ENCODE measurements around the gene XPOT. TPM values are rescaled to one million over a fixed set of nuclear protein-coding genes. Genes with fewer than 3 reads are reported as not detected.

The XPOT gene
- total RNA-seq, 3 donors from 2014 or later, result 41.0 to 71.0 (median 52.7) TPM

GRCh38 chr12:64461634-64462414, 57.6 kb downstream of the XPOT start:
- Histone ChIP-seq H3K4me3 (no peak overlapping the region), H3K9me3 (no peaks in the 10 kb centered on the region), H3K4me1 (peaks cover 0 to 6% of the 10 kb centered on the region in 2 donors), H3K36me3 (no peaks in the 10 kb centered on the region), H3K27ac (no peak overlapping the region), H3K27me3 (no peaks in the 10 kb centered on the region)
- no peak for TF ChIP-seq POLR2A (IDR thresholded peaks at IDR 0.05)
- TF ChIP-seq, protein P1, sequence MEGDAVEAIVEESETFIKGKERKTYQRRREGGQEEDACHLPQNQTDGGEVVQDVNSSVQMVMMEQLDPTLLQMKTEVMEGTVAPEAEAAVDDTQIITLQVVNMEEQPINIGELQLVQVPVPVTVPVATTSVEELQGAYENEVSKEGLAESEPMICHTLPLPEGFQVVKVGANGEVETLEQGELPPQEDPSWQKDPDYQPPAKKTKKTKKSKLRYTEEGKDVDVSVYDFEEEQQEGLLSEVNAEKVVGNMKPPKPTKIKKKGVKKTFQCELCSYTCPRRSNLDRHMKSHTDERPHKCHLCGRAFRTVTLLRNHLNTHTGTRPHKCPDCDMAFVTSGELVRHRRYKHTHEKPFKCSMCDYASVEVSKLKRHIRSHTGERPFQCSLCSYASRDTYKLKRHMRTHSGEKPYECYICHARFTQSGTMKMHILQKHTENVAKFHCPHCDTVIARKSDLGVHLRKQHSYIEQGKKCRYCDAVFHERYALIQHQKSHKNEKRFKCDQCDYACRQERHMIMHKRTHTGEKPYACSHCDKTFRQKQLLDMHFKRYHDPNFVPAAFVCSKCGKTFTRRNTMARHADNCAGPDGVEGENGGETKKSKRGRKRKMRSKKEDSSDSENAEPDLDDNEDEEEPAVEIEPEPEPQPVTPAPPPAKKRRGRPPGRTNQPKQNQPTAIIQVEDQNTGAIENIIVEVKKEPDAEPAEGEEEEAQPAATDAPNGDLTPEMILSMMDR (IDR thresholded peaks at IDR 0.05), result no peak
- TF ChIP-seq POLR2AphosphoS5 (IDR thresholded peaks at IDR 0.05), result no peak
- DNase-seq (ENCODE audit: low spot score in 2 of 2), result no peak
- intact Hi-C loops (cut with DNase I; ENCODE audit: low total_unique reads), result no loop called here

- Histone ChIP-seq H3K27ac (no peak overlapping the region), H3K4me3 (no peak overlapping the region), H3K4me1 (no peaks in the 10 kb centered on the region), H3K36me3 (no peaks in the 10 kb centered on the region), H3K27me3 (no peaks in the 10 kb centered on the region), H3K9me3 (no peaks in the 10 kb centered on the region)
- TF ChIP-seq POLR2AphosphoS5 (IDR thresholded peaks at IDR 0.05), result no peak
- TF ChIP-seq, protein P1 (IDR thresholded peaks at IDR 0.05), result no peak
- intact Hi-C loops (cut with DNase I; ENCODE audit: low total_unique reads), result no loop called here
- no peak for DNase-seq (ENCODE audit: low spot score in 2 of 2)
These were observed 62.0 kb downstream of the XPOT start for GRCh38 chr12:64466178-64466577.

GRCh38 chr12:64468966-64469365, 64.8 kb downstream of the XPOT start:
- H3K4me3 ChIP-seq, result no peak overlapping the region
- H3K36me3 ChIP-seq, result no peaks in the 10 kb centered on the region
- no peak for TF ChIP-seq POLR2AphosphoS5 (IDR thresholded peaks at IDR 0.05)
- intact Hi-C loops (cut with DNase I; ENCODE audit: low total_unique reads), result no loop called here
- H3K9me3 ChIP-seq, result no peaks in the 10 kb centered on the region
- no peaks in the 10 kb centered on the region for H3K4me1 ChIP-seq
- no peaks in the 10 kb centered on the region for H3K27me3 ChIP-seq
- H3K27ac ChIP-seq, result no peak overlapping the region
- no peak for DNase-seq (ENCODE audit: low spot score in 2 of 2)

DNA sequence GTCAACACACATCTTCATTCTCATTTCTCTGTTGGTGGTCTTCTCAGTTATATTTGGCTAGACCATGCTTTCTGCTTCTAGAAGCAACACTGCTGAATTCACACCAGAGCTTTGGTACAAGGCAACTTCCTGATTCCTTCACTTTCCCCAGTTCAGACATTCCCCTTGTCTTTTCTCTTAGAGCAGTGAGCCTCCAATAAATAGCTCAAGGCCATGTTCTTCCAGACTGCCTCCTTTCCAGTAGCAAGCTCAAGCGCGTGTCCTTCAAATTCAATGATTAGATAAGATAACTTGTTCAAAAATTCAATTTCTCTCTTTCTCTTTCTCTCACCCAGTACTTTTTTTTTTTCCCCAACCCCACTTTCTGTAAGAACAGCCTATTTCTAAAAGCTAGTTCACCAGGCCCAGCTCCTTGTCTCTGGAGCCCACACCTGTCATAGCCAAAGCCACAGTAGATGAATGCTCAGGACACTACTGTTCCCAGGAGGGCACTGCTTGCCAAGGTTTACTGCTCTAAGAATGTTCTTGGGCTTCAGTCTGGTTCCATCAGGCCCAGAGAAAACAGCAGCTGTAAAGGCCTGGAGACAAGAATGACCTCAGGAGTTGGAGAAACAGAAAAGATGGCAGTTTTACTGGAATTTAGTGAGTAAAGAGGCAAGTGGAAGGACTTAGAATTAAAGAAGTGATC, 65.4 kb downstream of the XPOT start:
- Histone ChIP-seq H3K4me3 (no peak overlapping the region), H3K4me1 (no peaks in the 10 kb centered on the region), H3K27ac (no peak overlapping the region), H3K36me3 (no peaks in the 10 kb centered on the region), H3K27me3 (no peaks in the 10 kb centered on the region), H3K9me3 (no peaks in the 10 kb centered on the region)
- intact Hi-C loops (cut with DNase I; ENCODE audit: low total_unique reads), result no loop called here
- DNase-seq (ENCODE audit: low spot score in 2 of 2), result no peak
- TF ChIP-seq POLR2AphosphoS5 (IDR thresholded peaks at IDR 0.05) (no peak), POLR2A (IDR thresholded peaks at IDR 0.05) (no peak)
- TF ChIP-seq, protein P1 (IDR thresholded peaks at IDR 0.05), result no peak

- no peaks in the 10 kb centered on the region for H3K27me3 ChIP-seq
- no peak for DNase-seq (ENCODE audit: low spot score in 2 of 2)
- TF ChIP-seq POLR2A (IDR thresholded peaks at IDR 0.05) (no peak), POLR2AphosphoS5 (IDR thresholded peaks at IDR 0.05) (no peak)
- TF ChIP-seq, protein P1 (IDR thresholded peaks at IDR 0.05), result no peak
- peaks cover 5% of the 10 kb centered on the region for H3K36me3 ChIP-seq
- H3K27ac ChIP-seq, result no peak overlapping the region
- H3K9me3 ChIP-seq, result no peaks in the 10 kb centered on the region
- intact Hi-C loops (cut with DNase I; ENCODE audit: low total_unique reads), result no loop called here
- no peaks in the 10 kb centered on the region for H3K4me1 ChIP-seq
- H3K4me3 ChIP-seq, result no peak overlapping the region
These were observed 66.3 kb downstream of the XPOT start for GRCh38 chr12:64470495-64470894.
